GM12891 (cell line): ENCODE results near the gene CPNE5.

Experiments
- DNase-seq: peaks from one replicate; pipeline ENCODE4 v3.0.0; 2011; ENCODE audit warnings: low spot score; ENCODE audit not compliant: insufficient read length
- FAIRE-seq: peaks from 2 replicates; lab custom pipeline; 2011; peaks lifted over from hg19 to GRCh38; lab: Jason Lieb, UNC
- PAX5 ChIP-seq: IDR thresholded peaks from 2 replicates; pipeline ENCODE4 v1.6.1; 2011; ENCODE audit warnings: low read length, moderate library complexity, mild to moderate bottlenecking; ENCODE audit not compliant: insufficient read depth, severe bottlenecking
- POLR2A ChIP-seq: IDR thresholded peaks from 2 replicates; pipeline ENCODE4 v1.6.1; 2011; ENCODE audit warnings: low read depth, low read length, control low read depth
- POLR2AphosphoS5 ChIP-seq: IDR thresholded peaks from 2 replicates; pipeline ENCODE4 v1.6.1; 2011; ENCODE audit warnings: low read depth, low read length, control low read depth
- POU2F2 ChIP-seq: IDR thresholded peaks from 2 replicates; pipeline ENCODE4 v1.6.1; 2011; ENCODE audit warnings: low read depth, mild to moderate bottlenecking, control low read depth, low read length, moderate library complexity
- SPI1 ChIP-seq: IDR thresholded peaks from 2 replicates; pipeline ENCODE4 v1.6.1; 2011; ENCODE audit warnings: low read depth, low read length, control low read depth
- TAF1 ChIP-seq: IDR thresholded peaks from 2 replicates; pipeline ENCODE4 v1.6.1; 2011; ENCODE audit warnings: low read depth, low read length, control low read depth

Gene CPNE5

DNA sequence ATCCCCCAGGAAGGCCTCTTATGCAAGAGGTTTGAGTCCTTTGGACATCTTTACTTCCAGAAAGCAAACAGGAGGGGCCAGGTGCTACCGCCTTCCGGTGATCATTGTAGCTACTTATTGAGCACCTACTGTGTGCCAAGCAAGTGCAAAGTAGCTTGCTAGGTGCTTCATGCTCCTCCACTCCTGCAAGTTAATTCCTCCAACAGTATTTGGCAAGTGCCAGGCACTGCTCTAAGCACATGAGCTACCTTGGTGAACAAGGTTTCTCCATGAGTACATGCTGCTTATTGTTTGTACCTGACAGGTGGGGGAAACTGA, 2.3 kb downstream of the CPNE5 start:
- no peak for DNase-seq
- no peak for TF ChIP-seq SPI1
- no peak for FAIRE-seq

DNA sequence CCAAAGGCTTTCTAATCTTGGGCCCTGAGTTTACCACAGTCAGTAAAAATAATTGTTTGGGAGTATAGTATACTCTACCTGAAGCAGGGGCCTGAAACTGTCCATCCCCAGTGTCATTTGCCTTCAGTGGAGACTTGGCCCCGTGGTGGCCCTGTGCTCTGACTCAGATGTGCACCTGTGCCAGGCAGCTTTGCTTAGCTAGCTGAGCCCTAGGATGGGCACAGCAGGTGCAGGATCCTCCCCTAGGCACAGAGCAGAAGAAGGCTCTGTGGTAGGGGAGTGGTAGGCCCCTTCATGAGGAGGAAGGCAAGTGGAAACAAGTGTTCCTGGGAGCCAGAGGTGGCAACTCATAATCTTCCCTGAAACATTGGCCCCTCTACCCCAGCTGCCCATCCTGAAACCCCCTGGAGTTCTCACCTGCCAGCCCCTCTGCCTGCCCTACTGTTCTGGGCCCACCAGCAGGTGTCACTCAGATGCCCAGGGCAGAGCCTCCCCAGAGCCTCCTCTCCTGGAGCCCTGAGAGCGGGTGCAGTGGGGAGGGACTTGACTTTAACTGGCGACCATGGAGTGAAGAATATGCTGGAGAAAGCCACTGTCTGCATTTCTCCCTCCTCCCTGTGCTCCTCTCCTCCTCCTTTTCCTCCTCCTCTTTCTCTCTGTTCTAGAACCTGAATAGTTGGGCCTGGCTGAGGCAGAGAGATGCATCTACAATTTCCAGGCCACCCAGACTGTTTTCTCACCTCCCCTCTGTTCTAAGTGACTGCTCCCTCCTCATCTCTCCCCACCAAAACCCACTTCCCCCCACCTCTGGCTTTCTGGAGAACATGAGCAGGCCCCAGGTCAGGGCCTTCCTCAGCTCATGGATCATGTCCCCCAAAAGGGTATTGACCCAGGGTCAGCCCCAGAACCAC, 2.9 kb downstream of the CPNE5 start:
- FAIRE-seq, result no peak
- no peak for DNase-seq
- no peak for TF ChIP-seq SPI1
- no peak for TF ChIP-seq TAF1
- no peak for TF ChIP-seq POLR2AphosphoS5
- TF ChIP-seq POU2F2, result no peak
- no peak for TF ChIP-seq PAX5
- TF ChIP-seq POLR2A, result no peak

GRCh38 chr6:36834576-36835341, 4.5 kb downstream of the CPNE5 start:
- FAIRE-seq, result no peak
- DNase-seq, result no peak
- TF ChIP-seq POLR2A (no peak), PAX5 (no peak), SPI1 (no peak), TAF1 (no peak), POU2F2 (no peak), POLR2AphosphoS5 (no peak)

GRCh38 chr6:36833182-36833789, 6.0 kb downstream of the CPNE5 start:
- no peak for TF ChIP-seq TAF1
- TF ChIP-seq POLR2A, result no peak
- TF ChIP-seq SPI1, result no peak
- TF ChIP-seq PAX5, result no peak
- no peak for TF ChIP-seq POLR2AphosphoS5
- no peak for TF ChIP-seq POU2F2
- DNase-seq (no peak), FAIRE-seq (no peak)

- TF ChIP-seq POLR2AphosphoS5 (no peak), SPI1 (no peak), POLR2A (no peak)
- FAIRE-seq, result no peak
- no peak for DNase-seq
Observed at GRCh38 chr6:36832313-36832712, 6.9 kb downstream of the CPNE5 start.

- FAIRE-seq, result no peak
- DNase-seq, result no peak
- TF ChIP-seq TAF1 (no peak), PAX5 (no peak), SPI1 (no peak), POLR2A (no peak), POU2F2 (no peak), POLR2AphosphoS5 (no peak)
Observed at GRCh38 chr6:36830577-36830976, 8.7 kb downstream of the CPNE5 start.

GRCh38 chr6:36829919-36830544, 9.2 kb downstream of the CPNE5 start:
- no peak for TF ChIP-seq POU2F2
- TF ChIP-seq POLR2AphosphoS5, result no peak
- no peak for TF ChIP-seq PAX5
- no peak for TF ChIP-seq POLR2A
- no peak for TF ChIP-seq SPI1
- TF ChIP-seq TAF1, result no peak
- DNase-seq (no peak), FAIRE-seq (no peak)

DNA sequence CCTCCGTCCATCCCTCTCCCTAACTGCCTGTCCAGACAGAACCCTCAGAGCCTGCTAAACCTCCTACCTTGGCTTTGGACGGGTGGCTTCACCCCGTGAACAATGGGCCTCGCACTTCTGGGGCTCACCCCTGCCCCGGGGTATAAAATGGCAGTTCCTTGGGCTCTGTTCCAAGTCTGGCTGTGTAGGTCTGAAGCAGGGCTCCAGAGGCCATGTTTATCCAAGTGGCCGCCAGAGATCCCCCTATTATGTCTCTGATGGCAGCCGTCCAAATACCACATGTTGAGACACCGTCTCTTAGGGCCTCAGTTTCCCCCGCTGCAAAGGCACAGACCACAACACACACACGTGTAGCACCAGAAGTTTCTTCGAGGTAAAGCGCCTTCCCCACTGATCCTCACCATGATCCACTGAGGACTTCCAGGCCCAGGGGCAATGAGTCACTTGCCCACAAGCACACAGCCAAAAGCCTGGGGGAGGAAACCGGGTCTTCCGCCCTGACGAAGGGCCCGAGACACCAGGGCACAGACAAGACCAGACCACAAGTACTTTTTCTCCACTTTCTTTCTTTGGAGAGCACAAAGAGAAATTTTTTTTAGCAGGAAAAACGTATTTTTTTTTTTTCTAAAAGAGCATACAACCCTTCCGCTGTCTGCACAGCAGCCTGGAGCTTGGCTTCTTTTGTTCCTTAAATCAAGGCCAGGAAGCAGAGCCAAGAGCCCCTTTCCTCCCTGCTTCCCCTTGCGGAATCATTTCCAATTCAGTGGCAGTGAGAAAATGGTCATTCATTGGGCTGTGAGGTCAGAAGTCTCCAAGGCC, 11.8 kb downstream of the CPNE5 start:
- no peak for FAIRE-seq
- no peak for DNase-seq
- no peak for TF ChIP-seq SPI1
- no peak for TF ChIP-seq PAX5
- no peak for TF ChIP-seq POLR2AphosphoS5
- TF ChIP-seq TAF1, result no peak
- TF ChIP-seq POU2F2, result no peak
- TF ChIP-seq POLR2A, result no peak

DNA sequence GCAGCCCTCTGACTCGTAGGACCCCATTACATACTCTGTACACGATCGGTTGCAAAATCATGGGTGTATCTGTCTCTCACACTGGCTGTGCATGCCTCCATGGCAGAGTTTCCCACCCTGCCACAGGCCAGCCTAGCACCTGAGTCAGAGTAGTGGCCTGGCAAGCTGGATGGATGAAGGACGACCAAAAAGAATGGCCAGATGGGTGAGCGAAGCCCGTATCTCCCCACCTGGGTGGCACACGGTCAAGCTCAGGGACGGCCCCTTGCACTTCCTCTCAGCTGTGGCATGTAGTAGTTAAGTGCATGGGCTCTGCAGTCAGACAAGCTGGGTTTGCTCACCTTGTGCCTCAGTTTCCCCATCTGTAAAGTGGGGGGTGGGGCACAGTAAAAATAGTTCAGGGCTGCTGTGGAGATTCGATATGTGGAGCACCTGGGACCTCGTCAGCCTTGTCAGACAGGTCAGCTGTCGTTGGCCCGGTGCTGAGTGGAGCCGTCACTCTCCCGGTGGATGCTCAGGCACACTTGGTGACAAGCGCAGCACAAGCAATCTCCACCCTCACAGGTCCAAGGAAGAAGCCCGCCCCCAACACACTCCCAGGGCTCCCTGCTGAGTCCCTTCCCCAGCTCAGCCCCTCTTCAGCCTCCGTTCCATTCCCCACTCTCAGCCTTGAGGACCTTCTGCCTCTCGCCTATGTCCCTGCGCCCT, 12.6 kb downstream of the CPNE5 start:
- TF ChIP-seq POLR2AphosphoS5 (no peak), TAF1 (no peak), SPI1 (no peak; the same call in 1 of the 2 replicates), POLR2A (no peak), POU2F2 (no peak), PAX5 (no peak)
- no peak for FAIRE-seq
- DNase-seq, result no peak
